ENCODE results near the gene SLC25A52. TPM values are rescaled to one million over a fixed set of nuclear protein-coding genes. Genes with fewer than 3 reads are reported as not detected.
A peak's percentile ranks its signal among the peaks of the same experiment; 100 is the strongest.
"Not testable (repeated sequence)": the region's sequence is repeated elsewhere in the genome, so short reads cannot be mapped to it uniquely, and the experiment has no call there.

SLC25A52 gene
- under 1 TPM in 1 of 2 donors, not detected in 1; 0.45 TPM for total RNA-seq

DNA sequence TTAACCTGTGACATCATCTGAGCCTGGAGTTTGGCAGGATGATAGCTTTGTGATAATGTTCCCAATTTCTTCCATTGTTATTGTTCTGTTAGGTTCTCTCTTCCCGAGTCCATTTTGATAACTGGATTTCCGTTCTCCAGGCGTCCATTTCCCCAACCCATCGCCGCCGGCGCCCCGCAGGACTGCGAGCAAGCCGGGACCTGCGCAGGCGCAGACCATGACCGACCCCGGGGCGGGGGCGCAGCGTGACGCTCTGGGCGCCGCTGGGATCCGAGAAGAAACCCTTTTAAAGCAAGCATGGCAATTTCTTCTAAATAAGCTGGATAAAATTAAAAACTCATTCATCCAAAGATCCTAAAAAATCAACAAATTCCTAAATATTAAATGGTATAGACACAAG, at the start of gene SLC25A52:
Gene SLC25A52 (minus strand): TSS at position 186 of the 400 bp plus-strand sequence. CDS start 219 bp downstream, outside the sequence.
- H3K4me1 Mint-ChIP-seq (ENCODE audit: low read depth in 2 of 2) = no peaks in the 10 kb centered on the region
- no peaks in the 10 kb centered on the region for H3K36me3 Mint-ChIP-seq
- H3K4me3 Mint-ChIP-seq = no peak within 1 kb of the TSS
- ATAC-seq (no peak), DNase-seq (ENCODE audit: low spot score) (no peak)
- H3K9me3 Mint-ChIP-seq = no peaks in the 10 kb centered on the region
- peaks cover 4 to 6% of the 10 kb centered on the region in 2 donors for H3K27me3 Mint-ChIP-seq
- no peak within 1 kb of the TSS for H3K27ac Mint-ChIP-seq

GRCh38 chr18:31809049-31809448, 48.4 kb upstream of the SLC25A52 start:
- not testable (repeated sequence) for H3K4me1 Mint-ChIP-seq (ENCODE audit: low read depth in 2 of 2); H3K9me3 Mint-ChIP-seq; ATAC-seq; H3K27ac Mint-ChIP-seq; H3K27me3 Mint-ChIP-seq; H3K36me3 Mint-ChIP-seq; DNase-seq (ENCODE audit: low spot score); H3K4me3 Mint-ChIP-seq

GRCh38 chr18:31801078-31801477, 40.4 kb upstream of the SLC25A52 start:
- no peak overlapping the region for H3K4me3 Mint-ChIP-seq

GRCh38 chr18:31799257-31799656, 38.6 kb upstream of the SLC25A52 start:
- not testable (repeated sequence) for H3K27ac Mint-ChIP-seq, H3K36me3 Mint-ChIP-seq, H3K27me3 Mint-ChIP-seq

More at GRCh38 chr18:31801078-31801477, 40.4 kb upstream of the SLC25A52 start:
- H3K4me1 Mint-ChIP-seq (ENCODE audit: low read depth in 2 of 2) = no peaks in the 10 kb centered on the region
- H3K27ac Mint-ChIP-seq = no peak overlapping the region
- H3K36me3 Mint-ChIP-seq = no peaks in the 10 kb centered on the region
- no peak for ATAC-seq
- DNase-seq (ENCODE audit: low spot score) = no peak
- peaks cover 0 to 2% of the 10 kb centered on the region in 2 donors for H3K27me3 Mint-ChIP-seq
- H3K9me3 Mint-ChIP-seq = no peaks in the 10 kb centered on the region

GRCh38 chr18:31798399-31798798, 37.7 kb upstream of the SLC25A52 start:
- no peaks in the 10 kb centered on the region for H3K4me1 Mint-ChIP-seq (ENCODE audit: low read depth in 2 of 2)

More at GRCh38 chr18:31799257-31799656, 38.6 kb upstream of the SLC25A52 start:
- not testable (repeated sequence) for DNase-seq (ENCODE audit: low spot score); H3K4me3 Mint-ChIP-seq; H3K4me1 Mint-ChIP-seq (ENCODE audit: low read depth in 2 of 2); H3K9me3 Mint-ChIP-seq; ATAC-seq

GRCh38 chr18:31795747-31796146, 35.1 kb upstream of the SLC25A52 start:
- no peak overlapping the region for H3K4me3 Mint-ChIP-seq
- no peaks in the 10 kb centered on the region for H3K9me3 Mint-ChIP-seq
- no peak for ATAC-seq

More at GRCh38 chr18:31798399-31798798, 37.7 kb upstream of the SLC25A52 start:
- DNase-seq (ENCODE audit: low spot score) (no peak), ATAC-seq (no peak)
- Mint-ChIP-seq H3K27ac (no peak overlapping the region), H3K36me3 (no peaks in the 10 kb centered on the region), H3K4me3 (no peak overlapping the region), H3K9me3 (no peaks in the 10 kb centered on the region), H3K27me3 (peaks cover 0 to 2% of the 10 kb centered on the region in 2 donors)

GRCh38 chr18:31793531-31793930, 32.9 kb upstream of the SLC25A52 start:
- Mint-ChIP-seq H3K27ac (no peak overlapping the region), H3K4me3 (no peak overlapping the region), H3K9me3 (no peaks in the 10 kb centered on the region), H3K27me3 (no peaks in the 10 kb centered on the region), H3K36me3 (no peaks in the 10 kb centered on the region), H3K4me1 (ENCODE audit: low read depth in 2 of 2) (peaks cover 6 to 7% of the 10 kb centered on the region in 2 donors)
- DNase-seq (ENCODE audit: low spot score) = no peak
- no peak for ATAC-seq

More at GRCh38 chr18:31795747-31796146, 35.1 kb upstream of the SLC25A52 start:
- Mint-ChIP-seq H3K4me1 (ENCODE audit: low read depth in 2 of 2) (peaks cover 6 to 7% of the 10 kb centered on the region in 2 donors), H3K27ac (no peak overlapping the region), H3K36me3 (no peaks in the 10 kb centered on the region), H3K27me3 (no peaks in the 10 kb centered on the region)
- no peak for DNase-seq (ENCODE audit: low spot score)

DNA sequence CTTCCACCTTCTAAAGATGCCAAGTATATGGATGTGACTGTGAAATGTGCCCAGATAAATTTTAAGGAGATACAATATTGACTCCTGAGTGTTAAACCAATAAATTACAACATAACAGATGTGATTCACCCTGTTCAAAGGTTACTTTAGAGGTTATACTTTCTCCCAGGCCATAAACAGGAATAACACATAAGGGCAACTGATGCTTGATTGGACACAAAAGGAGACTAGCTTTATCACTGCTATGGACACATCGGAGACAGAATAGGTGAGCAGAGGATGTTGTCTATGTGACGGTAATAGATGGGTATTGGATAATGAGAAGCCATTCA, 31.9 kb upstream of the SLC25A52 start:
- Mint-ChIP-seq H3K36me3 (no peaks in the 10 kb centered on the region), H3K27ac (no peak overlapping the region), H3K27me3 (no peaks in the 10 kb centered on the region), H3K9me3 (no peaks in the 10 kb centered on the region), H3K4me1 (ENCODE audit: low read depth in 2 of 2) (peaks cover 6 to 7% of the 10 kb centered on the region in 2 donors), H3K4me3 (no peak overlapping the region)
- DNase-seq (ENCODE audit: low spot score) (no peak), ATAC-seq (peak in 1 of 2 donors; percentile 7)

DNA sequence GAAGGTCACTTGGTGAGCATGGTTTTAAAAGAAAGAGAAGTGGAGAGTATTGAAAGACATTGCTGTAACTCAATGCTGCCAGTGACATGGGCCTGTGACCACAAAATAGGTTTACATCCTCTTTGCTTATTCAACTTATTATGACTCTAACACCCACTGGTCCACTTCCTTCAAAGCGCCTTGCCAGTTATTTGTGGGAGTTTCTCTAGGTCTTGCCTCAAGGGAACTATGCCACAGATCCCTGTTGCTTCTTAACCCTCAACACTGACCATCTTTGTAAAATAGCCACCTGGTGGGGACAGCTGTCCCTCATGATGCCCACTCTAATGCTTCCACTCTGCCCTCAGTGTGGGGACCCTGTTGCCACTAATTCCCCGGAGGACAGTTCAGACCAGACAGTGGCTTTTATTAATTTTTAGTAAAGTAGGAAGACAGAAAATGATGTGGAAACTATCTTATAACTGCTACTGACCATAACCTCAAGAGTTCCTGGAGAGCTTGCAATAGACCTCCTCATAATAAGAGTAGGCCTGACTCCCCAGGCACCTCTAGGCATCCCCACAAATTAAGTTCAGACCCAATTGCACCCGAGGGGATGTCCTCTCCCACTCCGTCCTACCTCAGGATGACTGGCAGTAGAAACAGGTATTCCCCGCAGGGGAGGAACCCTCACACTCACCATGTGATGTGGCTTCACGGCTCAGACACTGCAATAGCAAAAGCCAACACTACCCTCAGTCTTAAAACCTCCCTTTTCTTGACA, 31.3 kb upstream of the SLC25A52 start:
- Mint-ChIP-seq H3K4me3 (no peak overlapping the region), H3K27me3 (no peaks in the 10 kb centered on the region), H3K4me1 (ENCODE audit: low read depth in 2 of 2) (peaks cover 6 to 7% of the 10 kb centered on the region in 2 donors), H3K36me3 (no peaks in the 10 kb centered on the region), H3K27ac (no peak overlapping the region), H3K9me3 (no peaks in the 10 kb centered on the region)
- DNase-seq (ENCODE audit: low spot score) (no peak), ATAC-seq (peak; percentile 51 to 61)

DNA sequence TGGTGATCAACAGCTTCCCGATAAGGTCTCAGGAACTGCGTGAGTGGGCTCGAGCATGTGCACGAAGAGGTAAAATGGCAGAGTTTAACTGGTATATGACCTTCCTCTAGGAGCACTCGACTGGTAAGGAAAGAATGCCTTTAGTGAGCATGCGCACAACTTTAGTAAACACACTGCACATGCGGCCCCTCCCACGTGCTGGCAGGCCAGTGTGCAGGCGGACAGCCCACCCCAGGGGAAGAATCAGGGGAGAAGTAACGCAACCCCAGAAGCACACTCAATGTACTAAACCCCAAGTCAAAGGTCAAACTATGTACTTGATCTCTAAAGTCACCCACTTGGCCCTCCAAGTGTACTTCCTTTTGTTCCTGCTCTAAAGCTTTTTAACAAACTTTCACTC, 28.7 kb upstream of the SLC25A52 start:
- peaks cover 6 to 7% of the 10 kb centered on the region in 2 donors for H3K4me1 Mint-ChIP-seq (ENCODE audit: low read depth in 2 of 2)
- no peak for ATAC-seq
- DNase-seq (ENCODE audit: low spot score) = no peak
- H3K27ac Mint-ChIP-seq = no peak overlapping the region
- H3K4me3 Mint-ChIP-seq = no peak overlapping the region
- H3K36me3 Mint-ChIP-seq = no peaks in the 10 kb centered on the region
- H3K9me3 Mint-ChIP-seq = no peaks in the 10 kb centered on the region
- no peaks in the 10 kb centered on the region for H3K27me3 Mint-ChIP-seq

GRCh38 chr18:31783059-31783458, 22.4 kb upstream of the SLC25A52 start:
- no peak for ATAC-seq
- H3K4me1 Mint-ChIP-seq (ENCODE audit: low read depth in 2 of 2) = no peaks in the 10 kb centered on the region
- H3K27ac Mint-ChIP-seq = no peak overlapping the region
- H3K36me3 Mint-ChIP-seq = peaks cover 14% of the 10 kb centered on the region
- no peak for DNase-seq (ENCODE audit: low spot score)
- H3K27me3 Mint-ChIP-seq = no peaks in the 10 kb centered on the region
- peaks cover 6% of the 10 kb centered on the region for H3K9me3 Mint-ChIP-seq
- no peak overlapping the region for H3K4me3 Mint-ChIP-seq

GRCh38 chr18:31778391-31778950, 17.8 kb upstream of the SLC25A52 start:
- H3K36me3 Mint-ChIP-seq = peaks cover 16% of the 10 kb centered on the region
- no peak overlapping the region for H3K27ac Mint-ChIP-seq
- DNase-seq (ENCODE audit: low spot score) (no peak), ATAC-seq (no peak)
- peaks cover 9% of the 10 kb centered on the region for H3K9me3 Mint-ChIP-seq
- H3K27me3 Mint-ChIP-seq = no peaks in the 10 kb centered on the region
- H3K4me1 Mint-ChIP-seq (ENCODE audit: low read depth in 2 of 2) = no peaks in the 10 kb centered on the region
- no peak overlapping the region for H3K4me3 Mint-ChIP-seq

DNA sequence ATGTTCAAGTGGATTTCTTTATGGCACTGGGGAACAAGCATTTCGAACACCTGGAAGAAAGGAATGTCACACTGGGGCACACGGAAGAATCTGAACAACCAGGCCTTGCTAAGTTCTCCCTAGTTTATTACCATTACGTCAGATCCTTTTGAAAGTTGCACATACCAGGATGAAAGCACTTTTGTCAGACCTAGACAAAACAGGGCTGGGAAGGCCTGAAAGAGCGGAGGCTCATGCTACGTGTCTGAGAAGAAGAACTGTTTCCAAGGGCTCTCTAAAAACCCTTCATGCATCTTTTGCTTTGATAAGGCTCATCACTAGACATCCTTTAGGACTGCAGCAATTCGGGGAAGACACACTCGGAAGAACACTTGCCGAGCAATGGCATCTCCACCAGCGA, 15.4 kb upstream of the SLC25A52 start:
- H3K36me3 Mint-ChIP-seq = peaks cover 16% of the 10 kb centered on the region
- no peak overlapping the region for H3K4me3 Mint-ChIP-seq
- ATAC-seq (no peak), DNase-seq (ENCODE audit: low spot score) (no peak)
- H3K4me1 Mint-ChIP-seq (ENCODE audit: low read depth in 2 of 2) = no peaks in the 10 kb centered on the region
- H3K9me3 Mint-ChIP-seq = peaks cover 9% of the 10 kb centered on the region
- no peak overlapping the region for H3K27ac Mint-ChIP-seq
- no peaks in the 10 kb centered on the region for H3K27me3 Mint-ChIP-seq

DNA sequence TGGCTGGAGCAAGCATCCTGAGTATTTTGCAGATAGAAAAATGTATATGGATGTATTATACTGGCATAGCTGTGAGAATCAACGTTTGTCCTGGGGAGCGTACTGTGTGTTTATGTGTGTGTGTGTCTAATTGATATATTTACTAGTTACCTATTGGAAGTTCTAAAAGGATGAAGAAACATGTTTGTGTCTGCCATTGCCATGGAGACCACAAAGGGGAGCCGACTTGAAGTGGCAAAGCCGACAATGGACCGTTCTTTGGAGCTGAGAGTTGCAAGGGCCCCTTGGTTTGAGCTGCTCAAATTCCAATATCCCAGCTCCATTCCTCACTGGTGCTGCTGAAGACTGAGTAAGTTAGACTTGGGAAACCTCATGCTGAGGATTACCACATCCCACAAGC, 14.3 kb upstream of the SLC25A52 start:
- ATAC-seq = no peak
- H3K9me3 Mint-ChIP-seq = peaks cover 9% of the 10 kb centered on the region
- H3K4me1 Mint-ChIP-seq (ENCODE audit: low read depth in 2 of 2) = no peaks in the 10 kb centered on the region
- no peak overlapping the region for H3K4me3 Mint-ChIP-seq
- H3K27ac Mint-ChIP-seq = no peak overlapping the region
- no peaks in the 10 kb centered on the region for H3K27me3 Mint-ChIP-seq
- no peak for DNase-seq (ENCODE audit: low spot score)
- peaks cover 16% of the 10 kb centered on the region for H3K36me3 Mint-ChIP-seq
